Fibroblast of skin of left quadriceps (primary cell): ENCODE measurements around the gene RPLP1.

Experiments
- DNase-seq, 2 experiments: peaks; one replicate each; pipeline ENCODE4 v3.0.0-alpha.2; 2013; ENCODE audit warnings: low read depth in 2 of 2

The RPLP1 gene

DNA sequence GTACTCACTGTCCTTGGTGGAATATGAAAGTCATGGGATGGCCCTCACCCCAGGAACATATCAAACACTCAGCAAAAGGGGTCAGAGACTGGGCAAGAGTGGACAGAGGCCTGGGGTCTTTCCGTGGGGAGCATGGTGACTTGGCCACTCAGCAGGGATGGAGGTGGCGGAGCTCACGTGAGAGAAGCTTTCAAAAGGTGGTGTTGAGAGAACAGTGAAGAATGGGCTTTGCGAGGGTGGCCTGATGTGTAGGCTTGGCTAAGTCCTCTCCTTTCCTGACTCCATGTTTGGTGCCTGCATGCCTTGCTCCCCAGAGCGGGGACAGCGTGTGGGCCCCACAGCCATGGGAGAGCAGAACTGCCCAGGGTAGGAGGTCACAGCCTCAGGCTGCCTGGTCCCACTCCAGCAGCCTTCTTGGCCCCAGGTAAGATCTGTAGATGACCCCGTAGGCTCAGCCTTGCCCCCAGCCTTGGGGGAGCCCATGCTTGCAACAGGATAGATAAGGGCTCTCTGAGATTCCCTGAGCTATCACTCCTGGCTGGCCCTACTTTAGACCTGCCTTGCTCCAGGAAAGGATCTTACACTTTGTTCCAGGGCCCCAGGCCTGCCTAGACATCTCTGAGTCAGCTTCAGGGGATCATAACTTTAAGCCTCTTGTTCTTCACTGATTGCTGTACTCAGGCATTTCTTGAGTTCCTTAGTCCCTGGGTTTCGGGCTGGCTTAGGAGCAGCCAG lies 17.0 kb downstream of the RPLP1 start:
- DNase-seq = no peak

DNA sequence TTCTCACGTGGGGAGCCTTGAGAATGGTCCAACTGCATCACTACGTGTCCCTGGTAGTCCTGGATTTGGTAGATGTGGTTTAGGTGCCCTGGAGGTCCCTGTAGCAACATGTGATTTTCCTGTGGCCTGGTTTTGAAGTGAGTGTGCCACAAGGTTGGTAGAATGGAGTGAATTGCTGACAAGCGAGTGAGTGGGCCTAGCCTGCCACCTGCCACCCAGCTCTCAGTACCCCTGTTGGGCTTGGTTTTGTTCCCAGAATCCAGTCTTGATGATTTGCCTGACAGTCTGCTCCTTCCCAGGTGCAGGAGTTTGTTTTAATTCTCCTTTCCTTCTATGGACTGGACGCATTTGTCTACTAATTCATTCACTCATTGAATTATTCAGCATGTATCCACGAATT lies 19.4 kb downstream of the RPLP1 start:
- DNase-seq = no peak

DNA sequence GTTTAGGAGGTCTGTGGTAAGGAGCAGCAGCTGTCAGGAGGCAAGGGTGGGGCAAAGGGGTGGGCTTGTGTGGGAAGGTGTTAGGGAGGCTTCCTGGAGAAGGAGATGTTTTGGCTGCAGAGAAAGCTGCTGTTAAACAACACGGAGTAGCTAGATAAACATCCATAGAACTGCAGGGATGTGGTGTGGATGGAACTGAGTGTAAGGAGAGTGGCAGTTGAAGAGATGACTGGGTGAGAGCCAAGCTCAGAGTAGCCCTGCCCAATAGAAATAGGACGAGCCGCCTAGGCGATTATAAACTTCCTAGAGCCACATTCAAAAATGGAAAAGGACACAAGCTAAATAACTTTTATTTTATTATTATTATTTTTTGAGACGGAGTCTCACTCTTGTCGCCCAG lies 19.9 kb downstream of the RPLP1 start:
- DNase-seq = no peak

DNA sequence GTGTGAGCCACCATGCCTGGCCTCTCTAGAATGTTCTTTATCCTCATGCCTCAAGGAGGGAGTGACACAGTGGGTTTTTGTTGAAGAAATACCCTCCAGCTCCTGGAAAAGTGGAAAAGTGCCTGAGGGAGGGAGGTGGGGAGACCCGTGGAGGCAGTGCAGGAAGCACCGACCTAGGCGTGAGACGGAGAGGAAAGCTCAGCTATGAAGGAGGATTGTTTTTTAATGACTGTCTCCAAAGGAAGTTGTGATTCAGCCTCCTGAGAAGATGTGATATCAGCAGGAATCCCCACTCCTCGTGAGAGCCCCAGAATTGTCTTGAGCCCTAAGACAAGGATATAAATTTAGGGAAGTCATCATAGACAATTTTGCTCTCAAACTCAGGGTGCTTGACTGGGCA lies 21.7 kb downstream of the RPLP1 start:
- DNase-seq = no peak

DNA sequence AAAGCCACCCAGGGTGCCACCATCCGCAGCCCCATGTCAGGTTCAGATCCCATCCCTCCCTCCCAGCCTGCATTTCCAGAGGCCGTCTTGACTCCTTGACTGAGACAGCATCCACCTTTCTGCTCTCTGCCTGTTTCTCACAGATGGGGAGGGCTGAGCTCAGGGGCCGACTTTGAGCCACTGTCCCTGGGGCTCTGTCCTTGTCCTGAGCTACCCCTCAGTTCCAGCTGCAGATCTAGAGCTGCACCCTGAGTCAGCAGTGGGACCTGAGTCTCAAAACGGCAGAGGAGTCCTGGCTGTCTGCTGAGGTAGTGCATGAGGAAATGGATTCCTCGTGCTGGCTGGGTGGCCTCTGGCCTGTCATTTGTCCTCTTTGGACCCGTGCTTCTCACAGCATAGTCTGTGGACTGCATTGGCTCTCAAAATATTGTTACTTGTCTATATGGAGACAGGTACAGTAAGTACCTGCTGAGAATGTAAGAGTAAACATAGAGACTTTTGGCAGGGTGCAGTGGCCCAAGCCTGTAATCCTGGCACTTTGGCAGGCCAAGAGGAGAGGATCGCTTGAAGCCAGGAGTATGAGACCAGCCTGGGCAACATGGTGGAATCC lies 22.3 kb downstream of the RPLP1 start:
- DNase-seq = no peak

- DNase-seq = peak in 1 of 2 experiments; percentile 45
These were observed 23.2 kb downstream of the RPLP1 start for GRCh38 chr15:69475769-69476358.

- no peak for DNase-seq
These were observed 24.3 kb downstream of the RPLP1 start for GRCh38 chr15:69476704-69477473.

DNA sequence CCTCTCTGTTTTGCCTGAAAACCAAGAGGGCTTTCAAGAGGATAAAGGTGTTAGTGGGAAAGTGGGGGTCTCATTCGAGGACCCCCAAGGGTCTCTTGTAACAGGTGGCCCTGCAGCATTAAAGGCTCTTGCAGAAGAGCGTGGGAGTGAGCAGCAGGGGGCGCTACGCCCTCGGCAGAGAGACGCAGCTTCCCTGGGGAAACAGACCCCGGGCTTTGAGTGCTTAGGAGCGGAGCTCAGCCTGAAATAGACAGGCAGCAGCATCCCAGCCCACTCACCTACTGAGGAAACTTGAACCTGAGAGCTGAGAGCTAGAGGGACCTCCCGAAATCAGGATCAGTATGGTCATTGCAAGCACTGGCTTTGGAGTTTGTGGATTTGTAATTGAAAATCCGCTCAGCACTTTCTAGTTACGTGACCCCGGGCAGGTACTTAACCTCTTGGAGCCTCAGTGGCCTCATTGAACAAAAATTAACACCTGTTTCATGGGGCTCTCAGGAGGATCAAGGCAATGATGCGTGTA lies 25.7 kb downstream of the RPLP1 start:
- no peak for DNase-seq

GRCh38 chr15:69479081-69479480 lies 26.5 kb downstream of the RPLP1 start:
- DNase-seq = no peak

- DNase-seq = no peak
These were observed 27.4 kb downstream of the RPLP1 start for GRCh38 chr15:69479971-69480370.

- DNase-seq = no peak
These were observed 28.3 kb downstream of the RPLP1 start for GRCh38 chr15:69480932-69481331.

DNA sequence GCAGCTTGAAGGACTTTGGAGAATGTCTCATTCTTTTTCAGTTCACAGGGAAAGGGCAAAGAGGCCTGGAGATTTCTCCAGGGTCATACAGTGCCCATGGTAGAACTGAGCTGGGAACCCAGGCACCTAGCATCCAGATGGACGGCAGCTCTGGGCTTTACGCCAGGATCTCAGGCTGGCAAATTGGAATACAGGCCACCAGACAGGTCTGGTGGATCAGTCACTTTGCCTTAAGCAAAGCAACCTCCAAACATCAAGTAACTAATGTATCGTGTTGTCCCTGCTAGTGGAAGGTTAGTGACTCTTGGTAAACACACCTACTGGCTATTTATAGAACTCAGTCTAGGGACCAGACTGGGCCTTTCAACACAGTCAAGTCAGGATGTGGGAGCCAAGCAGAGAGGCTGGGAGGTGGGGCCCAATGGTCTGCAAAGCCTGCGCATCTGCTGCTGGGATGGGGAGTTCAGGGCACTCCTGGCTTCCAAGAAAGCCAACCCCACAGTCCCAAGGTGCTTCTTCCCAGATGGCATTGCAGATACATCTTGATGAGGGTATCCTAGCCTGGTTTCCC lies 30.2 kb downstream of the RPLP1 start:
- no peak for DNase-seq

DNA sequence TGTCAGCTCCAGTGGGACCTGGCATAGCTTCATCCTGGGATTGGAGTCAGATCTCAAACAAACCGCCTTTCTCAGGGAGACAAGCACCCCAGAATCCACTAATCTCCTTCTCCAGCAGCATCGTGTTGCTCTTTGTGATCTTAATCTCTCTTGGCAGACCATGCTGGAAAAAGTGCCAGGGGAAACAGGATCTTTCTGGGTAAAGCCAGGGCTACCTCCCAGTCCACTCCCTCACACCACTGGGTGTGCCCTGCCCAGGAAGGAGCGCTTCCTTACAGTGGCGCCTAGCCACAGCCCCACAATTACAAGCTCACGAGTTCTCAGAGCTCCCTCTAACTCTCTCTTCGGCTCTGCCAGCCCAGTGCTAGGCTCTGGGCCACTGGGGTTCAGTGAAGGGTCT lies 32.2 kb downstream of the RPLP1 start:
- DNase-seq = no peak

DNA sequence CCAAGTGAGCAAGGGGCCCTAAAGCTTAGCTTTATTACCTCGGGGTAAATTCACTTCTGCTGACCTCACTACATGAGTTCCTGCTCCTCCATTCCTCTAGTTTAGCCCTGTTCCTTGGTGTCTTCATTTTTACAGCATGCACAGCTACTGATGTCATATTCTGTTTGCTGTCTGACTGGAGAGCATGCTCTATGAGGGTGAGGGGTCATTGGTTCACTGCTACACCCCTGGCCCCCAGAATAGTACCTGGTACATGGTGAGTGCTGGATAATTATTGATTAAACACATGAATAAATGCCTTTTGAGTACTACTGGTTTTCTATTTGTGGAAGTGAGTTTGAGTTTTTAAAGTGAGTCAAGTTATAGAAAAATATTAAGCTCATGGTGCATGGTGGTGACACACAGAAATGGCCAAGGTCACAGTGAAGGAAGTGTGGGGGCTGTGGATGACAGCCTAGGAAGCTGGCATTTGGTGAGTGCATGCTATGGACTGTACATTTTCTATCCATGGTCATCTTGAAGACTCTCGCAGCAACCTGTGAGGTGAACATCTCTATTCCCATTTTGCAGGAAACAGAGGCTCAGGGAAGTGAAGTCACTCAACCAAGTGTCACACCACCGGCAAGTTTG lies 34.0 kb downstream of the RPLP1 start:
- no peak for DNase-seq

GRCh38 chr15:69489073-69489571 lies 36.5 kb downstream of the RPLP1 start:
- DNase-seq = no peak

DNA sequence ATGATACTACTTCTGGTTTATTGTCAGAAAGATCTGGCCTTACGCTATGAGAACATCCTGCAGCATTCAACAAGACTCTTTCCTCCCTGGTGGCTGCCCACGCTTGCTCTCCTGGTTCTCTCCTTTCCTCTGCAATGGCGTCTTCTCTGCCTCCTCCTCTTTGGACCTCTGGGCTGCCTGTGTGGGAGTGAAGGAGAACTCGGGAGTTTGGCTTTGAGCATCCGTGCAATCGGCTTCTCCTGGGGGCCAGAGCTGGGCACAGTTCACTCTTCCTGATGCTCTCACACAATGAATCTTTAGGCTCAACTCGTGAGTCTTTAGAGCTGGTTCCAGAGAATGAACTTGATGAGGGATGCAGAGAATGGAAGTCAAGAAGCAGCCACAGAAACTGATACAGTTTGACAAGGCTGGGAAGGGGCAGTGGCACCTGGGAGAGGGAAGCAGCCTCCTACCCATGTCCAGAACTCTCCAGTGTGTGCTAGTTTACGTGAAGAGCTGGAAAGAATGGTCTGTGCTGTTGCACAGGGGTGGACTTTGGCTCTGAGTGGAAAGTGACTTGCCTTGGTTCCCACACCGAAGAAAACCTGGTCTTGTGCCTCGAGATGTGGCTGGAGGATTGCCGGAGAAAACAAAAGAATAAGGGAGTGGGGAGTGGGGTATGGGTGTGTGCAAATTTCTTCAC lies 37.9 kb downstream of the RPLP1 start:
- DNase-seq = no peak

DNA sequence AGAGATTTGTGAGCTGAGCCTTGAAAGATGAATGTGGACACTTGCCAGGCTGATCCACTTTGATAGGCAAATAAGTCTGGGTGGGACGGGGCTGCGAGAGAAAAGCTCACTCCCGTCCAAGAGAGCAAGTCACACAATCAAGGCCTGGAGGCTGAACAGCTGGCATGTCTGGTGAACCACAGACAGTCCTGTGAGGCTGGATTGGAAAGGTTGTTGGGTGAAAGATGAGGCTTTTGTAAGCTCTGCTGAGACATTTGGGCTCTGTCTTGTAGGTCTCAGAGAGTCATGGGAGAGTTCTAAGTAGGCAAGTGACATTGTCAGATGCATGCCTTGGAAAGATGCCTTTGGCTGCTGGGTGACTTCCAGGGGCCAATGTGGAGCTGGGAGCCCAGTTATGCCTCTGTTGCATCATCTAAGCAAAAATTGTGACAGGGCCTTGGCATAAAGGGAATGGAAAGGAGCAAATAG lies 38.5 kb downstream of the RPLP1 start:
- no peak for DNase-seq

DNA sequence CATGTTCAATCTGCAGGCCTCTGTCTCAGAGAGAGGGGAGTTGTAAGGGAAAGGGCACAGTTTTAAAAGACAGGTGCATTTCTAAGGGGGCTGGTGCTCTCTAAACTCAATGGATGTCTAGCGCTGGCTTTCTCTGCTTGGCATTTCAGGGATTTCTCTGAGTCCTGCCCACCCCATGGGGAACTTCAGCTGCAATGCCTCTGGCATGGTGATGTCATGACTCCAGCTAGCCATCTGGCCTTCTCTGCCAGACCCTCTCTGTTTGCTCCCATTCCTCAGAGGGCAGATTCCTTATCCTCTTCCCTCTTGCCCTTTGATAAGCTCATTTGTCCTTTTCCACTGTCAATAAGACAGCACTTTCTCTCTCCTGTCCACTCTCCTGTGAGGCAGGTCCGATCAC lies 40.8 kb downstream of the RPLP1 start:
- DNase-seq = no peak

DNA sequence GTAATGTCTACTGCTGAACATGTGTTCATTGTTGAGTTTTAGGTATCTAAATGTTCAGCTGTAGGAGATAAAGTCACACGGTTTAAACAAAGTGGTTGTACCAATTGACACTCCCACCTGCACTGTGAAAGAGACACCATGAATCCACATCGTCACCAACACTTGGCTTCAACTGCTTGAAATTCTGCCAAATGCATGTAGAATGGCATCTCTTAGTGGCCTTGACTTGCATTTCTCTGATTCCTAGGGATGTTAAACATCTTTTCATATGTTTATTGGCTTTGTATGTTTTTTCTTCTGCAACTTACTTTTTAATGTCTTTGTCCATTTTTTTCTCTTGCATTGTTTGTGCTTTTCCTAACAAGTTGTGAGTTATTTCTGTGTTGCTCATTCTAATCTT lies 43.4 kb downstream of the RPLP1 start:
- DNase-seq = no peak

GRCh38 chr15:69497076-69497475 lies 44.5 kb downstream of the RPLP1 start:
- DNase-seq = no peak

GRCh38 chr15:69497667-69498066 lies 45.0 kb downstream of the RPLP1 start:
- no peak for DNase-seq
